GM18499 (cell line): ENCODE data around the gene CASQ2.

ENCODE experiments used
- ATAC-seq: cut with Tn5 transposase; IDR thresholded peaks from one replicate; pipeline ENCODE4 v1.9.1; 2021; ENCODE audit warnings: moderate number of reproducible peaks; ENCODE audit not compliant: insufficient read depth, unreplicated experiment

The CASQ2 gene

GRCh38 chr1:115740811-115741210, 27.7 kb downstream of the CASQ2 start:
- ATAC-seq = no peak

GRCh38 chr1:115732316-115732715, 36.2 kb downstream of the CASQ2 start:
- ATAC-seq = no peak

- peak; percentile 97 for ATAC-seq
Measured at GRCh38 chr1:115729756-115730155, 38.8 kb downstream of the CASQ2 start.

DNA sequence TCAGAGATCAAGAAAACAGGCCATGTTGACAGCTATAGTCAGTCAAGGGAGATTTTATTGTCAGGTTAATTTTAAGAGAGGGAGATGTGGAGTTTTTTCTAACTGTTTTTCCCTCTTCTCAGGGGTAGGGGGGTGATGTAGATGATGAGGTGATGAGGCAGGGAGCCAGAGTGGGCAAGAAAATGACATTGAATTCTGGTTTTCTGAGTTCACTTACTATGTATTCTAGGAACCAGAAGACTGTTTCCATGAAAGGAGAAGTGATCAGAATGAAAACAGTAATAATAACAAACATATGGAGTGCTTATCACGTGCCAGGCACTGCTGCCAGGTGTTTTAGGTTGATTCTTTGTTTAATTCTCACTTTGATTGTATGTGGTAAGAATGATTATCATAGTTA, 40.2 kb downstream of the CASQ2 start:
- no peak for ATAC-seq

DNA sequence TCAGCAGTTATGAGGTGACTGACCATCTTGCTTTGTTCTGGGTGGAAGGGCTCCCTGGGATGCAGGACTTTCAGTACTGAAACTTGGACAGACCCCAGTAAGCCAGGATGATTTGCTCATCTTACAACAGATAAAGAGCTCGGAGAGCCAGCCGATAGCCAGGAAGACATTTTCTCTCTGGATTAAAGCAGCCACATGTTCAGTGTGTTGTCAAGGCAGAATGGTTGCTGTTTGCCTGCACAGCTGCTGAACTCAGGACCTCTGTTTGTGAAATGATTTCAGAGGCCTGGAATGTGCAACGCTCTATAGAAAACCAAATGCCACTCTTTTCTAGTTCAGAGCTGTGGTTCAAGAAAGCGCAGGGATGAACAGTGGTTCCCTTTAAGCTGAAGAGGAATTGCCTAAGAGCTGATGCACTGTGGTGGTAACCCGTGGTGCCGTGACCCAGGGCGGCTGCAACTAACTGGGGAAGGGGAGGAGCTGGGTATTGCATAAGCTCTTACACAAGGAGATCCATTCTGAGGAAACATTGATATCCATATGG, 40.7 kb downstream of the CASQ2 start:
- ATAC-seq = no peak

- no peak for ATAC-seq
Measured at GRCh38 chr1:115726570-115726969, 41.9 kb downstream of the CASQ2 start.

- no peak for ATAC-seq
Measured at GRCh38 chr1:115726161-115726560, 42.4 kb downstream of the CASQ2 start.

- ATAC-seq = no peak
Measured at GRCh38 chr1:115725600-115725999, 42.9 kb downstream of the CASQ2 start.

GRCh38 chr1:115723756-115724155, 44.8 kb downstream of the CASQ2 start:
- ATAC-seq = no peak

- ATAC-seq = no peak
Measured at GRCh38 chr1:115722221-115722620, 46.3 kb downstream of the CASQ2 start.

DNA sequence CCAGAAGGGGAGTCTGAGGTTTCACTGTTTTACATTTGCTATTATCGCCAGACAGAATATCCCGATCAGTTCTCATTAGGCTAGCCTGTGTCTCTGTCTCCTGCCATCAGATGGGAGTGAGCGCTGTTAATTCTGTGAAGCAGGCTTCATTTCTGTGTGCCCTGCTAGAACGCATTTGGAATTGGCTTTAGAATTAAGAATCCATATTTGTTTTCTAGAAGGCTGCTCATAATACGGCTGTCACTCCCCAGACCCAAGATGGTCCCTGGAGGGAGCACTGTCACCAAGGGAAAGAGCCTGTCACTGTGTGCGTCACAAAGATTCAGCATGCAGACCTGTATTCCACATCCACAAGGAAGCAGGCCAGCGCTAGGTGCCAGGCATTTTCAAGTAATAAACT, 49.2 kb downstream of the CASQ2 start:
- ATAC-seq = no peak

- ATAC-seq = no peak
Measured at GRCh38 chr1:115718011-115718754, 50.3 kb downstream of the CASQ2 start.

DNA sequence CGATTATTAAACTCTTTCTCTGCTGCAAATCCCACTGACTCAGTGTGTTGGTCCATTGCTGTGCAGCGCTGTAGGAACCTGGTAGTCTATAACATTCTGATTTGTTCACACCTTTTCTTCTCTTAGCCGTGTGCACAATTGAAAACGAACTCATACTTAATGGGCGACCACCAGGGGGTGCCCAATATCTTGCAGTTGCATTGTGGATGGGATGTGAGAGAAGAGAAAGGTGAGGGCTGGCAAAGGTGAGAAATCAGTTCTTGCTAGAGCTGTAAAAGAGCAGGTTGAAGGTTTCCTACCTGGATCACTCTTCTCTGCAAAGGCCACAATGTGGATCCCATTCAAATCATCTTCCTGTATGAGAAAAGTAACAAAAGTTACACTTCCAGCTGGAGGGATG, 51.0 kb downstream of the CASQ2 start:
- no peak for ATAC-seq

- ATAC-seq = no peak
Measured at GRCh38 chr1:115714572-115715141, 53.9 kb downstream of the CASQ2 start.

DNA sequence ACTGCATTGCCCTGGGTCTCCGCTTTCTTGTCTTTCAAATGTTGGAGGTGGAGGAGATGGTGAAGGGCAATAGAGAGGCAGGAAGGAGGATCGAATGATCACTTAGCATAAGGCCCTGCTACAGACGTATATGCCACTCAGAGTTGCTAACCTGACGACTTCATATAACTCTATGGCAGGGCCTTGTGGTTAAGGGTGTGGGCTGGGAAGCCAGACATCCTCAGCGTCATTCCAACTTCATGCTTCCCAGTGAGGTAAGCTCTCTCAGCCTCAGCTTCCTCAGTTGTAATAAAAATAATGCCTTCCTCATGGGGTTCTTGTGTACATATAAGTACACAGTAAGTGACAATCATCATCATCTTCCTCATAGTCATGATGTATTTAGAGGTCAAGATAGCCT, 54.6 kb downstream of the CASQ2 start:
- no peak for ATAC-seq

DNA sequence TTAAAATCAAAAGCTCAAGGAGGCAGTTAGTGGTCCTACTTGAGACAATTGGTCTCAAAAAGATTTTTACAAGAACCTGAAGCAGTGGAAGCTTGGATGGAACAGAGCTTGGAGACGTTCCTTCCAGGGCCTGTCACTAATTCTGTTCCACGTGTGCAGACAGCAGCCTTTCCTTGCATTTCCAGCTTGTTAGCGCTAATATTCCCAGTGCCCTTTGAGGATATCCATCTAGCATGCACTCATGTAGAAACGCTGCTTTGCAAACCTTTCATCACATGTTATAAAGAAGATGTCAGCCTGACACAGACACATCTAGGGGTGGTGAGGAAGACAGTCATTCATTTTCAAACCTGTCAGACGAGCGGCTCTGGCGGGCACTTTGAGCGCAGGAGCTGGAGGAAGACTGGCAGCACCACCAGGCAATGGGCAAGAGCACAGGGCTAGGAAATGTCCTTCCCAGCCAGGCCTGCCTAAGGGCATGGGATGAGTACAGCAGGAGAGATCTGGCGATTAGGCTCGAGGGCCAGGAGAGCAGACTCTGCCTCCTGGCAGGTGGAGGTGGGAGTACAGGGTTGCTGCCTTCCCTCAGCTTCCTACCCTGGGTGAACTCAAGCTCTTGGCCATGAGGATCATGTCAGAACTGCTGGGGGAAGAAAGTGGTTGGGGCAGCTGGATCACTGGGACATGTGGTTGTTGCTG, 55.5 kb downstream of the CASQ2 start:
- no peak for ATAC-seq

DNA sequence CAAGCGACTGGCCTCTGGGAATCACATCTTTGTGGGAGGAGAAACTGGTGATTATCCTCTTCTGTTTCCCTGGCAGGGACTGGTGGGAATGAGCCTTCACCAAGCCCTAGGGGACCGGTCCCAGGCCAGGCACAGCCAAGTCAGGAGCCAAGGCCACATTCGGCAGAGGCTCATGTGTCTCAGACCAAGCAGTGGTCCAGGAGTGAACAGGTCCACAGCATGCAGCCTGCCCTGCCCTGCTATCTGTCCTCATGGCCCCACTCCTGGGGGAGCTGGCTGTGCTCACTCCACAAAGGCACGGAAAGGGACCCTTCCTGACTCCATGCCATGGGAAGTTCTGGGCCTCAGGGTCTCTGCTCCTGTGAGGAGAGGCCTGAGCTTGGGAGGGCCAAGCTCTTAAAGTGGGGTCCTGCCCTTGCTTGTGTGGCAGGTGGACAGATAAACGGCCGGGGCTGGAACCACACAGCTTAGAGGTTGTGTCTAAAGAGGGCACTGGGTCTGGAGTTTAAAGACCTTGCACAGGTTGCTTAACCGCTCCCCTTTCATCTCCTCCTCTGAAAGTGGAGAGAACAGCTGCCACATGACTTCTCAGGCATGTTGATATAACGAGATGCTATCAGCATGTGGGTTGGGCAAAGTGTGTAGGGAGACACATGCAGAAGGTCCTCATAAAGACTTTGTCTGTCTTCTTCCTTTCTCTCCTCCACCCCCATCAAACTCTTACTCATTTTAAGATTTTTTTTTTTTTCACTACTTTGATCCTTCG, 57.5 kb downstream of the CASQ2 start:
- no peak for ATAC-seq

- peak; percentile 74 for ATAC-seq
Measured at GRCh38 chr1:115706587-115707425, 61.7 kb downstream of the CASQ2 start.

DNA sequence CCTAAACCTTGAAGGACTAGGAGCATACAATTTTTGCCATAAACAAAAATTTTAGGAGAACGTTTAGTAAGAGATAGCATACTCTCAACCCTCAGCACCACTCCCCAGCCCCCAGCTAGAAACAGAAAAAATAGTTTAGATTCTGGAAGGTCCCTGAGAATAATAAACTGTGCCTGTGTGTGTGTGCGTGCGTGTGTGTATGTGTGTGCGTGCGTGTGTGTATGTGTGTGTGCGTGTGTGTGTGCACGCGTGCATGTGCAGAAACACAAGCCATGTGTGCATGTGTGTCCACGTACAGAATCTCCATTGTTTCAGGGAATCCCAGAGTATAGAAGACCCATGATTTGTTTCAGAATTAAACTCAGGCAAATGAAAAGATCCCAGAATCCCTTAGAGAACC, 62.6 kb downstream of the CASQ2 start:
- ATAC-seq = no peak
